HCT116 (cell line): ENCODE measurements around the gene GGA1. TPM values are rescaled to one million over a fixed set of nuclear protein-coding genes. Genes with fewer than 3 reads are reported as not detected.
"Not testable (repeated sequence)": the region's sequence is repeated elsewhere in the genome, so short reads cannot be mapped to it uniquely, and the experiment has no call there.

ENCODE experiments used
- ATAC-seq: fragments of 200-7000 bp; cut with Tn5 transposase; 2 replicates; pipeline ENCODE4 v1.9.1; 2020; ENCODE audit warnings: mild to moderate bottlenecking, moderate library complexity
- BruUV-seq: library from RNA; stranded (reverse); fragments of 400-500 nt; replicated peaks from 2 replicates; lab custom pipeline; 2021; lab: Mats Ljungman, UMichigan
- CTCF ChIA-PET: fragments of 300-600 bp; sonication (Branson Sonifier 250); formaldehyde crosslinking; loops from one replicate; lab custom pipeline; 2021; ENCODE audit warnings: antibody characterized with exemption; lab: Charles Lee
- POLR2A ChIA-PET: fragments of 300-600, 350-600 bp; sonication (Branson Sonifier 250); formaldehyde crosslinking; loops from one replicate; lab custom pipeline; 2021; ENCODE audit warnings: antibody characterized with exemption; lab: Charles Lee
- RAD21 ChIA-PET, 2 experiments: fragments of 300-600 bp; sonication (Branson Sonifier 250); formaldehyde crosslinking; loops; one replicate each; lab custom pipeline; 2023; ENCODE audit warnings: low total read pairs in 2 of 2; ENCODE audit not compliant: uncharacterized antibody in 2 of 2, unreplicated experiment in 2 of 2, low non-redundant PET in 1 of 2; lab: Charles Lee
- DNase-seq: peaks from one replicate; pipeline ENCODE4 v3.0.0-alpha.2; 2010; ENCODE audit warnings: low read depth, low spot score
- H2AFZ ChIP-seq: fragments of 200-600 bp; shearing (Covaris generic), sonication (generic); 2 replicates; pipeline ENCODE4 v1.6.1; 2017; ENCODE audit warnings: low read depth, mixed run types, mixed read lengths, antibody characterized with exemption, low read length; ENCODE audit not compliant: poor library complexity, severe bottlenecking
- H3K27ac ChIP-seq: 2 replicates; pipeline ENCODE4 v1.5.1; 2012; ENCODE audit warnings: low read depth, low read length
- H3K27me3 ChIP-seq: fragments of 200-600 bp; sonication (generic); 2 replicates; pipeline ENCODE4 v1.6.1; 2016; ENCODE audit warnings: mixed run types, low read length, mixed read lengths; ENCODE audit not compliant: insufficient read depth
- H3K36me3 ChIP-seq, 2 experiments: fragments of 200-500 bp in 1 of 2; fragments of 200-600 bp in 1 of 2; sonication (Bioruptor generic) in 1 of 2; sonication (generic) in 1 of 2; 2 replicates each; pipeline versions ENCODE4 v1.5.1 to v1.6.1; 2014 to 2016; ENCODE audit warnings: low read length in 2 of 2, inconsistent platforms in 1 of 2, mixed read lengths in 1 of 2, mixed run types in 1 of 2; ENCODE audit not compliant: insufficient read depth in 2 of 2, control insufficient read depth in 1 of 2
- H3K4me1 ChIP-seq, 2 experiments: fragments of 200-600 bp in 1 of 2; sonication (generic) in 1 of 2; 2 replicates each; pipeline versions ENCODE4 v1.5.1 to v1.6.1; 2012 to 2017; ENCODE audit warnings: low read length in 2 of 2, inconsistent platforms in 1 of 2, mild to moderate bottlenecking in 1 of 2, mixed read lengths in 1 of 2, mixed run types in 1 of 2, moderate library complexity in 1 of 2; ENCODE audit not compliant: insufficient read depth in 2 of 2, control insufficient read depth in 1 of 2
- H3K4me2 ChIP-seq: fragments of 200-600 bp; sonication (generic); 2 replicates; pipeline ENCODE4 v1.6.1; 2017; ENCODE audit warnings: mixed run types, low read length, mixed read lengths
- H3K4me3 ChIP-seq, 2 experiments: fragments of 200-600 bp in 1 of 2; sonication (generic) in 1 of 2; replicated peaks in 1 of 2; 2 replicates each; pipeline ENCODE4 v1.5.1; 2011 to 2016; ENCODE audit warnings: low read length in 2 of 2, control low read depth in 1 of 2, low read depth in 1 of 2, mild to moderate bottlenecking in 1 of 2, mixed read lengths in 1 of 2, mixed run types in 1 of 2
- H3K79me2 ChIP-seq: fragments of 200-600 bp; sonication (generic); 2 replicates; pipeline ENCODE4 v1.6.1; 2017; ENCODE audit warnings: mild to moderate bottlenecking, mixed run types, low read length, moderate library complexity, mixed read lengths; ENCODE audit not compliant: insufficient read depth
- H3K9ac ChIP-seq: fragments of 200-600 bp; sonication (generic); 2 replicates; pipeline ENCODE4 v1.6.1; 2016; ENCODE audit warnings: low read length, mixed read lengths
- H3K9me2 ChIP-seq: fragments of 200-600 bp; sonication (generic), shearing (Covaris generic); 2 replicates; pipeline ENCODE4 v1.6.1; 2017; ENCODE audit warnings: mixed run types, mild to moderate bottlenecking, moderate library complexity; ENCODE audit not compliant: insufficient read depth
- H3K9me3 ChIP-seq, 2 experiments: fragments of 200-500 bp in 1 of 2; fragments of 200-600 bp in 1 of 2; sonication (Bioruptor generic) in 1 of 2; sonication (generic) in 1 of 2; 2 replicates each; pipeline ENCODE4 v1.6.1; 2014 to 2017; ENCODE audit warnings: low read length in 2 of 2, mixed read lengths in 2 of 2, inconsistent platforms in 1 of 2, low read depth in 1 of 2, mild to moderate bottlenecking in 1 of 2, mixed run types in 1 of 2, moderate library complexity in 1 of 2; ENCODE audit not compliant: control insufficient read depth in 1 of 2, insufficient read depth in 1 of 2
- H4K20me1 ChIP-seq: fragments of 200-600 bp; sonication (generic), shearing (Covaris generic); 2 replicates; pipeline ENCODE4 v1.6.1; 2017; ENCODE audit warnings: mixed run types, mild to moderate bottlenecking, moderate library complexity; ENCODE audit not compliant: insufficient read depth
- CEBPB ChIP-seq: IDR thresholded peaks from 2 replicates; pipeline ENCODE4 v1.6.1; 2012; ENCODE audit warnings: low read depth
- EGR1 ChIP-seq: IDR thresholded peaks from 2 replicates; pipeline ENCODE4 v1.6.1; 2012; ENCODE audit warnings: low read depth
- EZH2phosphoT487 ChIP-seq: fragments of 200-600 bp; IDR thresholded peaks from 2 replicates; pipeline ENCODE4 v1.6.1; 2018; ENCODE audit warnings: antibody characterized with exemption, borderline replicate concordance
- FOSL1 ChIP-seq: IDR thresholded peaks from 2 replicates; pipeline ENCODE4 v1.6.1; 2012; ENCODE audit warnings: low read depth
- MAX ChIP-seq: IDR thresholded peaks from 2 replicates; pipeline ENCODE4 v1.6.1; 2012
- RAD21 ChIP-seq: IDR thresholded peaks from 2 replicates; pipeline ENCODE4 v1.6.1; 2012; ENCODE audit warnings: low read depth, mild to moderate bottlenecking
- REST ChIP-seq: IDR thresholded peaks from 2 replicates; pipeline ENCODE4 v1.6.1; 2012; ENCODE audit warnings: low read depth
- SIN3A ChIP-seq: IDR thresholded peaks from 2 replicates; pipeline ENCODE4 v1.6.1; 2012; ENCODE audit warnings: low read depth
- SP1 ChIP-seq: IDR thresholded peaks from 2 replicates; pipeline ENCODE4 v1.6.1; 2012; ENCODE audit warnings: low read depth
- SRF ChIP-seq: IDR thresholded peaks from 2 replicates; pipeline ENCODE4 v1.6.1; 2012; ENCODE audit warnings: low read depth
- TCF7L2 ChIP-seq: IDR thresholded peaks from 2 replicates; pipeline ENCODE4 v1.7.0; 2011; ENCODE audit warnings: borderline replicate concordance, inconsistent platforms; ENCODE audit not compliant: insufficient read depth, insufficient read length; ENCODE audit errors: extremely low read depth
- YY1 ChIP-seq: IDR thresholded peaks from 2 replicates; pipeline ENCODE4 v1.6.1; 2011; ENCODE audit warnings: low read length, low read depth, moderate library complexity, mild to moderate bottlenecking; ENCODE audit not compliant: insufficient replicate concordance; ENCODE audit errors: extremely low read depth
- intact Hi-C: fragments of 100-400 bp; cut with micrococcal nuclease; formaldehyde crosslinking; loops from 2 replicates; pipeline ENCODE4 v1.10.0; 2022
- total RNA-seq: library from RNA; stranded (reverse); gene quantifications from one replicate; pipeline ENCODE4 v1.2.1, GENCODE V29; 2021; ENCODE audit not compliant: unreplicated experiment

GGA1 gene
- total RNA-seq, 1 experiment from 2014 or later, result 89.8 TPM

- no peak for DNase-seq
- Histone ChIP-seq H3K27me3 (no peaks in the 10 kb centered on the region), H3K9me3 (no peaks in the 10 kb centered on the region), H3K4me1 (peaks cover 11 to 21% of the 10 kb centered on the region in 2 experiments; a peak in 3 of 4 replicates), H2AFZ (no peak overlapping the region), H3K4me3 (no peak overlapping the region), H3K36me3 (peaks cover 14 to 20% of the 10 kb centered on the region in 2 experiments; a peak in 3 of 4 replicates), H3K4me2 (no peak overlapping the region), H3K9ac (no peak overlapping the region), H4K20me1 (no peaks in the 10 kb centered on the region), H3K9me2 (no peaks in the 10 kb centered on the region), H3K79me2 (peaks cover 12% of the 10 kb centered on the region), H3K27ac (no peak overlapping the region)
- ChIA-PET CTCF (no interaction called here), RAD21 (no interaction called here), POLR2A (no interaction called here)
- TF ChIP-seq FOSL1 (no peak), EZH2phosphoT487 (no peak), EGR1 (no peak), MAX (no peak), TCF7L2 (no peak), CEBPB (no peak), SIN3A (no peak), SP1 (no peak), SRF (no peak), RAD21 (no peak), REST (no peak), YY1 (no peak)
- intact Hi-C loops, result no loop called here
- ATAC-seq, result no peak
- BruUV-seq, result no TSS peak
These were observed 46.6 kb downstream of the GGA1 start for GRCh38 chr22:37655252-37655563.

- H3K36me3 ChIP-seq, result peaks cover 8 to 19% of the 10 kb centered on the region in 2 experiments; a peak in 2 of 4 replicates
- H3K4me2 ChIP-seq, H3K27me3 ChIP-seq, H3K9me2 ChIP-seq, ATAC-seq, RAD21 ChIA-PET, DNase-seq, H3K9me3 ChIP-seq, H3K27ac ChIP-seq, H2AFZ ChIP-seq, BruUV-seq, H4K20me1 ChIP-seq, intact Hi-C loops, H3K9ac ChIP-seq, H3K4me3 ChIP-seq: not testable (repeated sequence)
- POLR2A ChIA-PET, result interaction anchor here (1.8 kb wide), 1 partner anchor 23 kb away, joined by 5 read pairs; no protein-coding TSS in a partner anchor
- H3K79me2 ChIP-seq, result peaks cover 25% of the 10 kb centered on the region
- CTCF ChIA-PET, result interaction anchor here (2.1 to 2.4 kb wide), 3 partner anchors 13 to 64 kb away, joined by 6 to 38 read pairs (median 6); no protein-coding TSS in a partner anchor
- peaks cover 11 to 30% of the 10 kb centered on the region in 2 experiments; a peak in 3 of 4 replicates for H3K4me1 ChIP-seq
These were observed 47.9 kb downstream of the GGA1 start for GRCh38 chr22:37656583-37656982.
